Measurements from ENCODE around the gene GTPBP3.

GTPBP3 gene

GRCh38 chr19:17380426-17381138, 43.2 kb downstream of the GTPBP3 start:
- TF ChIP-seq CTCF (IDR thresholded peaks at IDR 0.05; ENCODE audit: low read depth, low read length): no peak
- H3K4me3 ChIP-seq (ENCODE audit: low read depth, low read length): no peak overlapping the region

GRCh38 chr19:17385878-17386611, 48.7 kb downstream of the GTPBP3 start:
- peak; percentile 96 for TF ChIP-seq CTCF (IDR thresholded peaks at IDR 0.05; ENCODE audit: low read depth, low read length)
- H3K4me3 ChIP-seq (ENCODE audit: low read depth, low read length): no peak overlapping the region

- no peak for TF ChIP-seq CTCF (IDR thresholded peaks at IDR 0.05; ENCODE audit: low read depth, low read length)
- H3K4me3 ChIP-seq (ENCODE audit: low read depth, low read length): no peak overlapping the region
These were observed 51.9 kb downstream of the GTPBP3 start for GRCh38 chr19:17389288-17389687.

GRCh38 chr19:17389957-17390664, 52.8 kb downstream of the GTPBP3 start:
- H3K4me3 ChIP-seq (ENCODE audit: low read depth, low read length): peak overlapping the region; percentile 58
- TF ChIP-seq CTCF (IDR thresholded peaks at IDR 0.05; ENCODE audit: low read depth, low read length): no peak

- peak overlapping the region; percentile 58 for H3K4me3 ChIP-seq (ENCODE audit: low read depth, low read length)
- peak; percentile 63 for TF ChIP-seq CTCF (IDR thresholded peaks at IDR 0.05; ENCODE audit: low read depth, low read length)
These were observed 53.5 kb downstream of the GTPBP3 start for GRCh38 chr19:17390665-17391370.

- TF ChIP-seq CTCF (IDR thresholded peaks at IDR 0.05; ENCODE audit: low read depth, low read length): no peak
- peak overlapping the region; percentile 46 for H3K4me3 ChIP-seq (ENCODE audit: low read depth, low read length)
These were observed 54.2 kb downstream of the GTPBP3 start for GRCh38 chr19:17391371-17392151.

All from WI38 (cell line).